Left lung (tissue), 10 donors: ENCODE measurements around the gene FBXO28. TPM values are rescaled to one million over a fixed set of nuclear protein-coding genes. Genes with fewer than 3 reads are reported as not detected.

Experiments used
- ATAC-seq: fragments of 200-7000 bp; cut with Tn5 transposase; one replicate; pipeline ENCODE4 v1.9.1; 2020; ENCODE audit warnings: moderate library complexity
- DNase-seq, 4 donors: peaks; one replicate each; pipeline ENCODE4 v3.0.0-alpha.2; 2013 to 2020
- H3K27ac ChIP-seq, 2 donors: fragments of 200-600 bp; sonication (generic) in 1 of 2; one replicate each; pipeline versions ENCODE4 v1.5.0 to v1.8.0; 2020 to 2021
- H3K27me3 ChIP-seq, 2 donors: fragments of 200-600 bp; sonication (generic) in 1 of 2; one replicate each; pipeline versions ENCODE4 v1.5.0 to v1.8.0; 2020 to 2021
- H3K36me3 ChIP-seq, 2 donors: fragments of 200-600 bp; sonication (generic) in 1 of 2; one replicate each; pipeline versions ENCODE4 v1.5.0 to v1.8.0; 2020 to 2021
- H3K4me1 ChIP-seq, 2 donors: fragments of 200-600 bp; one replicate each; pipeline ENCODE4 v1.8.0; 2021
- H3K4me3 ChIP-seq, 2 donors: fragments of 200-600 bp; sonication (generic) in 1 of 2; one replicate each; pipeline versions ENCODE4 v1.5.0 to v1.8.0; 2020 to 2021; ENCODE audit warnings: mild to moderate bottlenecking in 1 of 2
- H3K9me3 ChIP-seq, 2 donors: fragments of 200-600 bp; sonication (generic) in 1 of 2; one replicate each; pipeline versions ENCODE4 v1.5.0 to v1.8.0; 2020 to 2021
- intact Hi-C, 2 donors: fragments of 100-400 bp; cut with DNase I; formaldehyde crosslinking; loops; one replicate each; pipeline versions ENCODE4 v1.11.2 to v1.14.2; 2022
- polyA plus RNA-seq, 6 donors: library from polyadenylated mRNA; unstranded; fragments of 120-200 nt; gene quantifications; one replicate each; pipeline ENCODE4 v1.2.1, GENCODE V29; 2013; ENCODE audit not compliant: insufficient read length in 6 of 6
- total RNA-seq, 2 donors: library from RNA; stranded (reverse); fragmentation: NEBNext Ultra II Directional; extraction: Animal tissue kit (Norgen Biotek cat#: 25700); gene quantifications; one replicate each; pipeline ENCODE4 v1.2.1, GENCODE V29; 2021
- TF ChIP-seq, protein P1 (sequence below), 2 donors: fragments of 200-600 bp; sonication (generic) in 1 of 2; IDR thresholded peaks; one replicate each; pipeline versions ENCODE4 v1.5.0 to v1.8.0; 2021; ENCODE audit warnings: antibody characterized with exemption in 2 of 2
- donor health status: DM: no; HTN: yes; CAD: no.
- donor health status: DM: no; HTN: no; CAD: no.

The FBXO28 gene
- total and polyA plus RNA-seq, 8 donors: 26.7 to 33.6 (median 32.0) TPM

DNA sequence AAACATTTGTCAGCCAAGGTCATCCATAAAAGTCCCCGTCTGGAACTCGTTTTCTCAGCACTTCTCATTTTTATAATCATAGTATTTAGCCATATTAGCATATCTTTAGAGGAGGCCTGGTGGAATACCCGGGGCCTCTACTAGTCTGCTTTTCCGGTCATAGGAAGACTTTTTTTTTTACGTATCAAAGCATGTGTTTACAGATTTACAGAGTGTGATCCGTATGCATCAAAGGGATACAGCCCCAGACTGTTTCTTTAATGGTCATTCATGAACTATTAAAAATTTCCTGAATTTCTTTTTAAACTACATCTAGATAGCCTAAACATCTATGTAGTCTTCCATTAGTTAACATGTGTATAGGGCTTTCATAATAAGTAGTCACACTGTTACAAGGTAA is 45.6 kb downstream of the FBXO28 start:
- Histone ChIP-seq H3K4me3 (no peak overlapping the region), H3K27me3 (no peaks in the 10 kb centered on the region), H3K9me3 (no peaks in the 10 kb centered on the region), H3K4me1 (peaks cover 2 to 3% of the 10 kb centered on the region in 2 donors), H3K36me3 (peaks cover 0 to 46% of the 10 kb centered on the region in 2 donors), H3K27ac (no peak overlapping the region)
- DNase-seq (peak in 2 of 4 donors; percentile 38 to 52), ATAC-seq (no peak)
- TF ChIP-seq, protein P1, sequence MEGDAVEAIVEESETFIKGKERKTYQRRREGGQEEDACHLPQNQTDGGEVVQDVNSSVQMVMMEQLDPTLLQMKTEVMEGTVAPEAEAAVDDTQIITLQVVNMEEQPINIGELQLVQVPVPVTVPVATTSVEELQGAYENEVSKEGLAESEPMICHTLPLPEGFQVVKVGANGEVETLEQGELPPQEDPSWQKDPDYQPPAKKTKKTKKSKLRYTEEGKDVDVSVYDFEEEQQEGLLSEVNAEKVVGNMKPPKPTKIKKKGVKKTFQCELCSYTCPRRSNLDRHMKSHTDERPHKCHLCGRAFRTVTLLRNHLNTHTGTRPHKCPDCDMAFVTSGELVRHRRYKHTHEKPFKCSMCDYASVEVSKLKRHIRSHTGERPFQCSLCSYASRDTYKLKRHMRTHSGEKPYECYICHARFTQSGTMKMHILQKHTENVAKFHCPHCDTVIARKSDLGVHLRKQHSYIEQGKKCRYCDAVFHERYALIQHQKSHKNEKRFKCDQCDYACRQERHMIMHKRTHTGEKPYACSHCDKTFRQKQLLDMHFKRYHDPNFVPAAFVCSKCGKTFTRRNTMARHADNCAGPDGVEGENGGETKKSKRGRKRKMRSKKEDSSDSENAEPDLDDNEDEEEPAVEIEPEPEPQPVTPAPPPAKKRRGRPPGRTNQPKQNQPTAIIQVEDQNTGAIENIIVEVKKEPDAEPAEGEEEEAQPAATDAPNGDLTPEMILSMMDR (IDR thresholded peaks at IDR 0.05): no peak
- intact Hi-C loops: no loop called here

DNA sequence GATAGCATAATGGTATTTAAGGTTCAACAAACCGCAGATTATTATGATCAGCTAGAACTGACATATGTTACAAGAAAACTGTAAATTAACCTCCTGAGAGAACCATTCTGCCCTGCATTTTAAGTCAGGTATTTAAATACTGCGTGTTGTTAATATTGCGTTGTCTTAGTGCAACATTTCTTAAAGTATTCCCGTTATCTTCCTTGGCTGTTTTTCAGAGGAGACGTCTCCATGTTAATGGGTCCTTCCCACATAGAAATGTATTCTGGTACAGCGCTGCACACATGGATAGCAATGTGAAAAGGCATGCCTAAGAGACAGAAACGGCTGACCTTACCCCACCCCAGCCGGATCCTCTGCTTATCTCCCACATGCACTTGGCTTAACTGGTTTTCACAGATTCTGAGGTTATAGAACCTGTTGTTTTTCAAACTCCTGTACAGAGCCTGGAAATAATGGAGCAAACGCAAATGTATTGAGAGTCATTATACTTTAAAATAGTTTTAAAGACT is 46.3 kb downstream of the FBXO28 start:
- intact Hi-C loops: no loop called here
- no peak overlapping the region for H3K4me3 ChIP-seq
- no peak for ATAC-seq
- TF ChIP-seq, protein P1 (IDR thresholded peaks at IDR 0.05): no peak
- no peaks in the 10 kb centered on the region for H3K9me3 ChIP-seq
- peaks cover 3 to 4% of the 10 kb centered on the region in 2 donors for H3K4me1 ChIP-seq
- peaks cover 0 to 46% of the 10 kb centered on the region in 2 donors for H3K36me3 ChIP-seq
- no peaks in the 10 kb centered on the region for H3K27me3 ChIP-seq
- no peak for DNase-seq
- H3K27ac ChIP-seq: no peak overlapping the region

DNA sequence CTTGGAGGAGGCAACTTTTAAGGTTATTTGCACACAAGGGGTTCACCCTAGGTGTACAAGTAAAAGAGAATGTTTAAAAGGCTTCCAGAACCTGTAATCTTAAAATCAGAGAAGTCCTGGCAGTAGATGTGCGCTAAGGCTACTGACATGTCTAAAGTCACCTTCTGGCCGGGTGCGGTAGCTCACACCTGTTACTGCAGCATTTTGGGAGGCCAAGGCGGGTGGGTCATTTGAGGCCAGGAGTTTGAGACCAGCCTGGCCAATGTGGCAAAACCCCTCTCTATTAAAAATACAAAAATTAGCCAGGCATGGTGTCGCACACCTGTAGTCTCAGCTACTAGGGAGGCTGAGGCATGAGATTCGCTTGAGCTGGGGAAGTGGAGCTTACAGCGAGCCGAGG is 48.9 kb downstream of the FBXO28 start:
- DNase-seq (no peak), ATAC-seq (no peak)
- Histone ChIP-seq H3K4me3 (no peak overlapping the region), H3K27me3 (no peaks in the 10 kb centered on the region), H3K27ac (peak overlapping the region in 1 of 2 donors; percentile 45), H3K9me3 (no peaks in the 10 kb centered on the region), H3K4me1 (peaks cover 3 to 4% of the 10 kb centered on the region in 2 donors), H3K36me3 (peaks cover 0 to 27% of the 10 kb centered on the region in 2 donors)
- TF ChIP-seq, protein P1 (IDR thresholded peaks at IDR 0.05): no peak
- intact Hi-C loops: no loop called here

DNA sequence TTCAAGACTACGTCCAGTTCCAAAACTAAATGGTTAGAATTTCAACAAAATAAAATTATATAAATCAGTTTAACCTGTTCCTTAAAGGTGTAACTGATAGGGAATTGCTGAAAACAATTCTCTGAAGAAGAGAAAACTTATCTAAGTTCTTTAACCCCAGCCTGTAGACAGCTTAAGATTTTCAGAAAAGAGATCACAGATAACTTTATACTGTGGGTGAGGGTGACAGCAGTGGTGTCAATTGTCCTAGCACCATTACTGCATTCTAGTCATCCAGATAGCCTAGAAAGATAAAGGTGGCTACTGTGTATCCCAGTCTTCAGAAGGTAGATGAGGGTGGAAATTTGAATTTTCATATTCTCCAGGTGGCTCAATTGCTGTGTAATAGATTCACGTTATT is 49.4 kb downstream of the FBXO28 start:
- no peak for DNase-seq
- H3K27me3 ChIP-seq: no peaks in the 10 kb centered on the region
- H3K9me3 ChIP-seq: no peaks in the 10 kb centered on the region
- no peak overlapping the region for H3K4me3 ChIP-seq
- intact Hi-C loops: no loop called here
- H3K36me3 ChIP-seq: peaks cover 0 to 21% of the 10 kb centered on the region in 2 donors
- TF ChIP-seq, protein P1 (IDR thresholded peaks at IDR 0.05): no peak
- no peak overlapping the region for H3K27ac ChIP-seq
- H3K4me1 ChIP-seq: peaks cover 4 to 5% of the 10 kb centered on the region in 2 donors
- ATAC-seq: no peak

DNA sequence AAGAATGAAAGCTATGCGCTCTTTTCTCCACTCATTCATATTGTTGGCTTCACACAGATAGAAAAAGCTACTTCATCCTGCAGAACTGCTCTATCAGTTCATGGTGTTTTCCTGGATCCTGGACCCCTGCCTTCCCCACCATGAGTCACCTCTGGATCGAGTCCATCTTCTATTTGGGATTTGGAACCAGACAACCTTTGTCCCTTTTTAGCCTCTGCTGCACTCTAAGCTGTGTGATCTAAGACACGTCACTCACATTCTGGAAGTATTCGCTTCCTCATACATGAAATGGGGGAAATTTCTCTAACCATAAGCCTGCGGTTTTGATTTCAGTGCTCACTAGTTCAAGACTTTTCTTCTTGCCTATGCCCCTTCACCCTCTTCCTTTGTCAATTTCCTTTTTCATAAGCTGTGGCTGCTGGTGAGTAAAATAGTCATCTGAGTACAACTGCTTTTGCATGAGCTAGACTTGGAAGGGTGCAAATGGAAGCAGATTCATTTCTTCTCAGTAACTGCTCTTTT is 55.0 kb downstream of the FBXO28 start:
- ATAC-seq (peak; percentile 77), DNase-seq (no peak)
- Histone ChIP-seq H3K4me1 (peaks cover 4 to 31% of the 10 kb centered on the region in 2 donors), H3K27ac (peak overlapping the region; percentile 75 to 85), H3K4me3 (no peak overlapping the region), H3K27me3 (no peaks in the 10 kb centered on the region), H3K9me3 (no peaks in the 10 kb centered on the region), H3K36me3 (no peaks in the 10 kb centered on the region)
- intact Hi-C loops: no loop called here
- TF ChIP-seq, protein P1 (IDR thresholded peaks at IDR 0.05): no peak
